Kasumi-1 (cell line): ENCODE data around the gene COL6A2.
"Not testable (repeated sequence)": the region's sequence is repeated elsewhere in the genome, so short reads cannot be mapped to it uniquely, and the experiment has no call there.

Experiments used
- DNase-seq, 2 experiments: peaks; one replicate each; lab custom pipeline; 2025; lab: John Stamatoyannopoulos, UW

The COL6A2 gene

GRCh38 chr21:46126309-46127238 lies 28.7 kb downstream of the COL6A2 start:
- DNase-seq: no peak

- no peak for DNase-seq
Observed at GRCh38 chr21:46127239-46128105, 29.6 kb downstream of the COL6A2 start.

- no peak for DNase-seq
Observed at GRCh38 chr21:46128106-46128932, 30.4 kb downstream of the COL6A2 start.

- no peak for DNase-seq
Observed at GRCh38 chr21:46128933-46129571, 31.1 kb downstream of the COL6A2 start.

GRCh38 chr21:46129846-46130651 lies 32.1 kb downstream of the COL6A2 start:
- DNase-seq: no peak

GRCh38 chr21:46130831-46131587 lies 33.1 kb downstream of the COL6A2 start:
- DNase-seq: no peak

GRCh38 chr21:46131588-46131837 lies 33.6 kb downstream of the COL6A2 start:
- DNase-seq: no peak

GRCh38 chr21:46131838-46132651 lies 34.1 kb downstream of the COL6A2 start:
- no peak for DNase-seq

GRCh38 chr21:46135782-46136395 lies 38.0 kb downstream of the COL6A2 start:
- no peak for DNase-seq

GRCh38 chr21:46136739-46137349 lies 38.9 kb downstream of the COL6A2 start:
- no peak for DNase-seq

- no peak for DNase-seq
Observed at GRCh38 chr21:46137908-46138307, 40.0 kb downstream of the COL6A2 start.

- DNase-seq: no peak
Observed at GRCh38 chr21:46138383-46138970, 40.6 kb downstream of the COL6A2 start.

- DNase-seq: no peak
Observed at GRCh38 chr21:46139686-46140085, 41.8 kb downstream of the COL6A2 start.

GRCh38 chr21:46140352-46141003 lies 42.6 kb downstream of the COL6A2 start:
- DNase-seq: not testable (repeated sequence)

- DNase-seq: no peak
Observed at GRCh38 chr21:46141767-46142581, 44.1 kb downstream of the COL6A2 start.
